Activated CD8-positive, alpha-beta memory T cell treated with anti-CD3 and anti-CD28 coated beads for 36 hours (primary cell): Measurements from ENCODE around the gene PACRG. TPM values are rescaled to one million over a fixed set of nuclear protein-coding genes. Genes with fewer than 3 reads are reported as not detected.

ENCODE experiments used
- CTCF ChIA-PET: fragments of 350-600 bp; sonication (Branson Sonifier 250); formaldehyde crosslinking; loops from one replicate; lab custom pipeline; 2021; ENCODE audit warnings: antibody characterized with exemption; lab: Charles Lee
- POLR2A ChIA-PET: fragments of 350-600 bp; sonication (Branson Sonifier 250); formaldehyde crosslinking; loops from one replicate; lab custom pipeline; 2021; ENCODE audit warnings: antibody characterized with exemption; lab: Charles Lee
- total RNA-seq, 2 experiments: library from RNA; stranded (reverse); gene quantifications; one replicate each; pipeline ENCODE4 v1.2.3, GENCODE V29; 2021

Gene PACRG
- total RNA-seq, 2 experiments from 2014 or later, result not detected

GRCh38 chr6:163198396-163198795 is 470.6 kb downstream of the PACRG start:
- ChIA-PET CTCF (no interaction called here), POLR2A (no interaction called here)

- ChIA-PET CTCF (no interaction called here), POLR2A (no interaction called here)
Measured at GRCh38 chr6:163199371-163199770, 471.6 kb downstream of the PACRG start.

- ChIA-PET POLR2A (no interaction called here), CTCF (no interaction called here)
Measured at GRCh38 chr6:163200289-163200688, 472.5 kb downstream of the PACRG start.

DNA sequence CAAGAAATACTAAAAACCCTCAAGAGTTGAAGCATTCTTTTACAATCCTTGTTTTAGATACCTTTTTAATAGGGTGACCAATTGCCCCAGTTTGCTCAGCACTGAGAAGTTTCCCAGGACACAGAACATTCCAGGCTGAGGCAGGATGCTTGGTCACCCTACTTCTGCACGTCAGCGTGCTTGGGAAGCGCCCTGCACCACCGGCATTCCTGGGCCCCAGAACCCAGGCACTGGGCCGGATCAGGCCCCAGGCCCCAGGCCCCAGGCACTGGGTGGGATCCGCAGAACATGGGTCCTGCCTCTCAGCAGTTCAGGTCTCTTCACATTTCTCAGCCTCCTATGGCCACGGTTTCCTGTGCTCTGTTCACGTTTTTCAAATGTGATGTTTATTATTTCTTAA is 472.9 kb downstream of the PACRG start:
- POLR2A ChIA-PET, result no interaction called here

GRCh38 chr6:163201855-163202254 is 474.1 kb downstream of the PACRG start:
- ChIA-PET POLR2A (no interaction called here), CTCF (no interaction called here)

More for the DNA sequence above, 472.9 kb downstream of the PACRG start:
- CTCF ChIA-PET, result no interaction called here

- POLR2A ChIA-PET, result no interaction called here
Measured at GRCh38 chr6:163206196-163206595, 478.4 kb downstream of the PACRG start.

DNA sequence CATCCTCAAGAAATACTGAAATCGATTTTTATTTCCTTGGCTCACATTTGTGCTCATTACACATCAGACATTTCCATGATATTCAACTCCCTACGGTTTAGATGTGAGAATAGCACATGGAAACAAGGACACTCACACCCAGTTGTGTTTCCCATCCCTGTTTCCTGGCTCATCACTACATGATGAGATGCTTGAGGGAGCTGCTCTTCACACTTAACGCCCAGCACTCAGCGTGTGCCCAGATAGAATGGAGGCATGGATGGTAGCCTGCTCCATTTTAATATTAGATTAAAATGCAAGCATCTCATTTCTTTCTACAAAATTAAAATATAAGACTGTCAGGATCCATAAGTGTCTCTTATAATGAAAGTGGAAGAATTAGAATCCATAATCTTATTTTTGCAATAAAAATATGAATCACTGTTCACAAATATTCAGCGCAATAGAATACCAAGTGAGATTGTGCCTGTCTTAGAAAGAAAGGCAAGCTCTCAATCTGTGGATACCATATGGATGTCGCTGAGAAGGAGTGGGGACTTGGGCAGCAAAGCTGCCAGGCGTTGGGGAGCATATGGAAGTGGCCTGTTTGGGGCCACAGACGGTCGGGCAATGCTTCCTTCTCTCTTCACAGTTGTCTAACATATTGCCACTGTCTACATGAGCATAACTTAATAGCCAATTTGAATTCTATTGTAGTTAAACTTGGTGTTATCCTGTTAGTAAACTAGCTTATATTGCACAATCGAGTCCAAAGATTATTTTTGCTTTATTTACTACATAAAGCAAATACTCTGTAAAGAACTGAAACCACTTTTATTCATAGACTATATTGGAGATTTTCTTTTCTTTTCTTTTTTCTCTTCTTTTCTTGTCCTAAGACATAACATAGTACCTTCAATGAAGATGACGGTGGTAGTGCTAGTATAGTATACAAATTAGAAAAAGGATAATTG is 479.9 kb downstream of the PACRG start:
- CTCF ChIA-PET, result no interaction called here

More at GRCh38 chr6:163206196-163206595, 478.4 kb downstream of the PACRG start:
- CTCF ChIA-PET, result no interaction called here

GRCh38 chr6:163209005-163209404 is 481.2 kb downstream of the PACRG start:
- CTCF ChIA-PET, result no interaction called here
- POLR2A ChIA-PET, result no interaction called here

More for the DNA sequence above, 479.9 kb downstream of the PACRG start:
- POLR2A ChIA-PET, result no interaction called here

- CTCF ChIA-PET, result no interaction called here
- POLR2A ChIA-PET, result no interaction called here
Measured at GRCh38 chr6:163212123-163212522, 484.3 kb downstream of the PACRG start.

- CTCF ChIA-PET, result no interaction called here
- POLR2A ChIA-PET, result no interaction called here
Measured at GRCh38 chr6:163214259-163214658, 486.5 kb downstream of the PACRG start.

DNA sequence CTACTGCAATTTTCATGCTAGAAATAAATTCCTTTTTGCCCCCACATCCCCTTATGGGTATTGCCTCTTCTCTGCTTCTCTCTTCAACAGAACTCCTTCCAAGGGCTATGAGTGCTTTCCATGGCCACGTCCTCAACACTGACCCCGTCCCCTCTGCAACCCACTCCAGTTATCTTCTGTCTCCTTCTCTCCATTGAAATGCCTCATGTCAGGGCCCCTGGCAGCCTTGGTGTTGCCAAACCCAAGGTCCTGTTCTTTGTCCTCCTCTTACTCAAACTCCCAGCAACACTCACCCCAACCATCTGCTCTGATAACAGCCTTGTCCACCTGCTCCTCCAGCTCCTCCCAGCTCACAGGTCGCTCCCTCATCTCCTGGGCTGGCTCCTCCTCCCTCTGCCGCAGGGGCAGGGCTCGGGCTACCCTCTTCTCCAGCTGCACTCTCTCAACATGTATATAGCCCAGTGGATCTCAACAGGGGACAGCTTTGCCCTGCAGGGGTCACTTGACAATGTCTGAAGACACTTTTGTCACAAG is 490.7 kb downstream of the PACRG start:
- POLR2A ChIA-PET, result no interaction called here
- CTCF ChIA-PET, result no interaction called here

- POLR2A ChIA-PET, result no interaction called here
- CTCF ChIA-PET, result no interaction called here
Measured at GRCh38 chr6:163226181-163226835, 498.5 kb downstream of the PACRG start.

DNA sequence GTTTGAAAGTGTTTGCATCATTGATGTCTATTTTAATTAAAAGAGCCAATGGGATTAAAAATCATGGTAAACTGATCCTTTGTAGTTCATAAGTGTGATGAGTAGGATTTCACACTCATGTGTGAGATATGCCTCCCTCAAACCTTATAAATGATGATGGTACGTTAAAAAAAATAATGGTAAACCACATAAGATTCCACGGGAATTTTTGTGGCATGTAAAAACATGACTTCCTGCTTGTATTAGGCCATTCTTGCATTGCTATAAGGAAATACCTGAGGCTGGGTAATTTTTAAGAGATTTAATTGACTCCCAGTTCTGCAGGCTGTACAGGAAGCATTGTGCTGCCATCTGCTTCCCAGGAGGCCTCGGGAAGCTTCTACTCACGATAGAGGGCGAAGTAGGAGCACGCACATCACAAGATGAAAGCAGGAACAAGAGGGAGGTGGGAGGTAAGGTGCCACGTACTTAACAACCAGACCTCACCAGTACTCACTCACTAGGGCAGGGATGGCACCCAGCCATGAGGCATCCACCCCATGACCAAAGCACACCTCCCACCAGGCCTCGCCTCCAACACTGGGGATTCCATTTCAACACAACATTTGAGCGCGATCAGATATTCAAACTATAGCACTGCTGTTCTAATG is 499.2 kb downstream of the PACRG start:
- ChIA-PET POLR2A (no interaction called here), CTCF (no interaction called here)

DNA sequence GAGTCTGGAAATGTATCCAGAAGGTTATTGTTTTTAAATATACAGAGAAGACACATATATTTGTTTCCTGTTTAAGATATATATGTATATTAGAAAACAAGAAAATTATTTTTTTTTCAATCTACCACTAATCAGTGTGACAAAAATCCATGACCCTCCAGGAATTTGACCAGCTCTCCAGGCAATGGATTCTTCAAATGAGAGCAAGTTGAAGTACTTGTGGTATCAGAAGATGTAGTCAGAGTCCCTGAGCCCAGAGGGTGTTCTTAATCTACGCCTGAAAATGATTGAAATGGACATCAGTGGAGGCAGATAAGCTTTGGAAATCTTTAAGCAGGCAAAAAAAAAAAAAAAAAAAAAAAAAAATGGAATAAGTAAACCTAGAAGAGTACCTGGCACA is 500.3 kb downstream of the PACRG start:
- POLR2A ChIA-PET, result no interaction called here
- CTCF ChIA-PET, result no interaction called here

DNA sequence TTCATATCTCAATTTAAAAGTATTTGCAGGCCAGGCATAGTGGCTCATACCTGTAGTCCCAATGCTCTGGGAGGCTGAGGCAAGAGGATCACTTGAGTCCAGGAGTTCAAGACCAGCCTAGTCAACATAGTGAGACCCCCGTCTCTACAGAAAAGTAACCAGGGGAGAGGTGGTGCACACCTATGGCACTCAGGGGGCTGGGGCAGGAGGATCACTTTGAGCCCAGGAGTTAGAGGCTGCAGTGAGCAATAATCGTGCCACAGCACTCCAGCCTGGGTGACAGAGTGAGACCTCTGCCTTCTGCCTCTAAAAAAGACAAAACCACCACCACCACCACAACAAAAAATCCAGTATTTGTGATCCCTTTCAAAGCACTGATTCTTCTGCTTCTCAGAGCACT is 501.3 kb downstream of the PACRG start:
- CTCF ChIA-PET, result no interaction called here
- POLR2A ChIA-PET, result no interaction called here

DNA sequence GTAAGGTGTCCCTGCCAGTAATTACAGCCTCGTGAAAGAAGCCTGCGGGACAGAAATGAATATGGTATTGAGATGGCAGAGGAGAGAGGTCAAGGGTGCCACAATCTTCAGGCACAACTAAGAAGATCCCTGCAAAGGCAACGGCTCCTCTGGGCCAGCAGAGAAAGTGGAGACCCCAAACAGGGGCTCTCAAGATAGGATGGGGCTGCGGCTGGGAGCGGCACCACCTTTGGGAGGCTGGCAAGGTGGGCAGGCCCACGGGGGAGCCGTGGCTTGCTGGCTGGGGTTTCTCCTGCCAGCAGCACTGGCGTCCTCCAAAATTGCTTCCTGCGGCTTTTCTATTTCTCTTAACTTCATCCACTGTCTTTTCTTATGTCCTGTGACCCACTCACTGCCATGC is 503.1 kb downstream of the PACRG start:
- POLR2A ChIA-PET, result no interaction called here
- CTCF ChIA-PET, result no interaction called here

- ChIA-PET POLR2A (no interaction called here), CTCF (no interaction called here)
Measured at GRCh38 chr6:163231356-163232014, 503.7 kb downstream of the PACRG start.

DNA sequence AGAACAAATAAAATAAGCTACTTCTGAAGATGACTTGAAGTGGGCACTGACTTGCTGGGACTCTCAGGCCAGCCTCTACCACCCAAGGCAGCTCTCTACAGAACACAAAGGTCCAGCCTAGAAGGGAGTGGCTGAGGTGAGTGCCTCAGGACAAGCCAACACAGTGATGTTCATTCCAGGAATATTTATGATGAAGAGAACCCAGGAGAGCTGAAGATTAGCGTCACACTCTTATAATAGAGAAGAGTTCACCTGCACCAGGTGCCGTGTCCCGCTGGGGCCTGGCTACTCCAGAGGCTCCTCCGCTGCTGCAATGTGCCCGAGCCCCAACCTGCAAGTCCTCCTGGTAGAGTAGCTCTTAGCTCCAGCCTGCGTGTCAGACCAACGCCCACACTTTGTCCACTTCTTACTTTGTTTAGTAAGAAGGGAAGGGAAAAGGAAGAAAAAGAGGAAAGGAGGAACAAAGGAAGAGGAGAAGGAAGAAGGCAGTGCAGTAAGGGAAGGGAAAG is 504.3 kb downstream of the PACRG start:
- CTCF ChIA-PET, result no interaction called here
- POLR2A ChIA-PET, result no interaction called here

DNA sequence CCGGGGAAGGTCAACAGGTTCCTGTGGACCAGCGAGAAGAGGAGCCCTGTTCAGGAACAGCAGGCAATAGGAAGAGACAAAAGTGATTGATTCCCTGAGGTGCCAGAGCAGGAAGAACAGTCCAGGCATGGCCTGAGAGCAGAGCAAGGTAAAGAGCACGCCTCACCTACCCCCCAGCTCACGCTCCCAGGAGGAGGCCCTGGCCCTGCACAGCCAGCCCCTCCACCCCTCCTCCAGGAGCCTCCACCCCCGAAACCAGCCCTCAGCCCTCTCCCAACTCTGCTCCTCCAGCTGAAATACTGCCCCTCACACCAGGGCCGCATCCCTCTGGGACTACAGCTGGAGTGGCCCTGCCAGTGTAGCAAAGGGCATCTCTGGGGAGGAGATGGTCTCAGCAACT is 504.9 kb downstream of the PACRG start:
- POLR2A ChIA-PET, result no interaction called here

More for the DNA sequence above, 504.9 kb downstream of the PACRG start:
- CTCF ChIA-PET, result no interaction called here
